Measurements from ENCODE around the gene CCN2. TPM values are rescaled to one million over a fixed set of nuclear protein-coding genes. Genes with fewer than 3 reads are reported as not detected.

Gene CCN2
- total and polyA plus RNA-seq, 2 of the 8 experiments (the other 6 are each of a cell fraction or from before 2014, with no cell fraction given): 25.0 to 107 TPM

- TF ChIP-seq ASH2L (IDR thresholded peaks at IDR 0.05; ENCODE audit: low read length) (no peak), EP300 (IDR thresholded peaks at IDR 0.05; ENCODE audit: borderline replicate concordance in 1 of 2, low read depth in 2 of 2, low read length in 2 of 2) (no peak), USF2 (IDR thresholded peaks at IDR 0.05; ENCODE audit: low read length) (peak; percentile 1; the same call in 1 of the 2 replicates), RXRA (IDR thresholded peaks at IDR 0.05; ENCODE audit: insufficient read depth, low read depth, low read length) (no peak), CTCF (IDR thresholded peaks at IDR 0.05; ENCODE audit: control extremely low read depth in 1 of 3, insufficient read depth in 1 of 3, low read depth in 1 of 3, low read length in 3 of 3) (no peak), POLR2A (IDR thresholded peaks at IDR 0.05; ENCODE audit: control extremely low read depth in 1 of 2, low read depth in 2 of 2, low read length in 2 of 2) (peak; percentile 59 to 68), BACH1 (IDR thresholded peaks at IDR 0.05; ENCODE audit: low read length) (no peak), TCF12 (IDR thresholded peaks at IDR 0.05; ENCODE audit: low read depth, low read length) (no peak), CHD1 (IDR thresholded peaks at IDR 0.05; ENCODE audit: low read depth, low read length) (no peak), KDM5A (IDR thresholded peaks at IDR 0.05; ENCODE audit: low read length) (no peak), SUZ12 (IDR thresholded peaks at IDR 0.05; ENCODE audit: low read length) (no peak), MAFK (IDR thresholded peaks at IDR 0.05; ENCODE audit: low read depth, low read length) (no peak), SP1 (IDR thresholded peaks at IDR 0.05; ENCODE audit: low read depth, low read length) (no peak), KDM4A (IDR thresholded peaks at IDR 0.05; ENCODE audit: low read depth, low read length, severe bottlenecking) (no peak), BCL11A (IDR thresholded peaks at IDR 0.05; ENCODE audit: low read depth in 2 of 2, low read length in 2 of 2) (peak in 1 of 2 experiments; percentile 47), TAF1 (IDR thresholded peaks at IDR 0.05; ENCODE audit: low read depth, low read length) (no peak), CBX5 (IDR thresholded peaks at IDR 0.05; ENCODE audit: low read depth, low read length) (no peak), JUN (IDR thresholded peaks at IDR 0.05; ENCODE audit: low read depth, low read length) (no peak), RFX5 (IDR thresholded peaks at IDR 0.05; ENCODE audit: borderline replicate concordance, low read depth, low read length) (no peak), E2F6 (IDR thresholded peaks at IDR 0.05) (no peak)
Observed at GRCh38 chr6:131946992-131947955, 3.9 kb downstream of the CCN2 start (continued).
